Mesothelial cell of epicardium (in vitro differentiated cells): ENCODE results near the gene SAMD9. TPM values are rescaled to one million over a fixed set of nuclear protein-coding genes. Genes with fewer than 3 reads are reported as not detected.

Source experiments
- DNase-seq, 2 experiments: peaks; one replicate each; pipeline ENCODE4 v3.0.0; 2021; ENCODE audit warnings: low spot score in 2 of 2; ENCODE audit not compliant: unreplicated experiment in 2 of 2
- H3K27ac Mint-ChIP-seq: 2 replicates; pipeline ENCODE4 v1.8.0; 2021; ENCODE audit warnings: mixed read lengths
- H3K27me3 Mint-ChIP-seq: 2 replicates; pipeline ENCODE4 v1.8.0; 2021; ENCODE audit warnings: low read depth, mixed read lengths
- H3K36me3 Mint-ChIP-seq: 2 replicates; pipeline ENCODE4 v1.8.0; 2021; ENCODE audit warnings: mixed read lengths
- H3K4me1 Mint-ChIP-seq: 2 replicates; pipeline ENCODE4 v1.8.0; 2021; ENCODE audit warnings: mixed read lengths
- H3K4me3 Mint-ChIP-seq: 2 replicates; pipeline ENCODE4 v1.8.0; 2021; ENCODE audit warnings: mild to moderate bottlenecking, moderate library complexity, mixed read lengths
- H3K9me3 Mint-ChIP-seq: 2 replicates; pipeline ENCODE4 v1.8.0; 2021; ENCODE audit warnings: mixed read lengths
- total RNA-seq: library from RNA; stranded (reverse); gene quantifications from 3 replicates; pipeline ENCODE4 v1.2.1, GENCODE V29; 2021
- TF ChIP-seq, protein P1 (sequence below): fragments of 200-600 bp; sonication (generic); IDR thresholded peaks from one replicate; pipeline ENCODE4 v1.5.0; 2021; ENCODE audit warnings: antibody characterized with exemption; ENCODE audit not compliant: unreplicated experiment

The SAMD9 gene
- total RNA-seq, 1 donor from 2014 or later = 4.5 TPM

DNA sequence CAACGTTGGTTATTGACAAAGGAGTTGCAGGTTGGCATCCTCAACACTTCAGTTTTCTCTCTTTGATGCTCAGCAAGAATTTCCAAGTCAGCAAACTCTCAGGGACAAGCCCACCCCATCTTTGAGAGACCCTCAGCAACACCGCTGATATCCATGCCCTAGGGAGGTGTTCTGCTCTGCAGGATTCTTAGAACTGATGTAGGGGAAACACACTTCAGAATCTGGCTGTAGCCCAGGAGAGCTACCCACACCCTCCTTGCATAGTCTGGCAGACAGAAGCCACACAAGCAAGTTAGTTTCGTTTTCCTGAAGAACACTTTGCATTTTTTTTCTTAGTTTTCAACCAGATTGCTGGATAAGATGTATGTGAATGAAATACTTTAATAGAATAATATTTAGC, 29.6 kb upstream of the SAMD9 start:
- peaks cover 18% of the 10 kb centered on the region for H3K4me1 Mint-ChIP-seq
- peak overlapping the region; percentile 53 for H3K27ac Mint-ChIP-seq
- no peak for DNase-seq
- no peaks in the 10 kb centered on the region for H3K36me3 Mint-ChIP-seq
- no peaks in the 10 kb centered on the region for H3K9me3 Mint-ChIP-seq
- peak overlapping the region; percentile 29 for H3K4me3 Mint-ChIP-seq
- peaks cover 52% of the 10 kb centered on the region for H3K27me3 Mint-ChIP-seq
- TF ChIP-seq, protein P1, sequence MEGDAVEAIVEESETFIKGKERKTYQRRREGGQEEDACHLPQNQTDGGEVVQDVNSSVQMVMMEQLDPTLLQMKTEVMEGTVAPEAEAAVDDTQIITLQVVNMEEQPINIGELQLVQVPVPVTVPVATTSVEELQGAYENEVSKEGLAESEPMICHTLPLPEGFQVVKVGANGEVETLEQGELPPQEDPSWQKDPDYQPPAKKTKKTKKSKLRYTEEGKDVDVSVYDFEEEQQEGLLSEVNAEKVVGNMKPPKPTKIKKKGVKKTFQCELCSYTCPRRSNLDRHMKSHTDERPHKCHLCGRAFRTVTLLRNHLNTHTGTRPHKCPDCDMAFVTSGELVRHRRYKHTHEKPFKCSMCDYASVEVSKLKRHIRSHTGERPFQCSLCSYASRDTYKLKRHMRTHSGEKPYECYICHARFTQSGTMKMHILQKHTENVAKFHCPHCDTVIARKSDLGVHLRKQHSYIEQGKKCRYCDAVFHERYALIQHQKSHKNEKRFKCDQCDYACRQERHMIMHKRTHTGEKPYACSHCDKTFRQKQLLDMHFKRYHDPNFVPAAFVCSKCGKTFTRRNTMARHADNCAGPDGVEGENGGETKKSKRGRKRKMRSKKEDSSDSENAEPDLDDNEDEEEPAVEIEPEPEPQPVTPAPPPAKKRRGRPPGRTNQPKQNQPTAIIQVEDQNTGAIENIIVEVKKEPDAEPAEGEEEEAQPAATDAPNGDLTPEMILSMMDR = no peak

DNA sequence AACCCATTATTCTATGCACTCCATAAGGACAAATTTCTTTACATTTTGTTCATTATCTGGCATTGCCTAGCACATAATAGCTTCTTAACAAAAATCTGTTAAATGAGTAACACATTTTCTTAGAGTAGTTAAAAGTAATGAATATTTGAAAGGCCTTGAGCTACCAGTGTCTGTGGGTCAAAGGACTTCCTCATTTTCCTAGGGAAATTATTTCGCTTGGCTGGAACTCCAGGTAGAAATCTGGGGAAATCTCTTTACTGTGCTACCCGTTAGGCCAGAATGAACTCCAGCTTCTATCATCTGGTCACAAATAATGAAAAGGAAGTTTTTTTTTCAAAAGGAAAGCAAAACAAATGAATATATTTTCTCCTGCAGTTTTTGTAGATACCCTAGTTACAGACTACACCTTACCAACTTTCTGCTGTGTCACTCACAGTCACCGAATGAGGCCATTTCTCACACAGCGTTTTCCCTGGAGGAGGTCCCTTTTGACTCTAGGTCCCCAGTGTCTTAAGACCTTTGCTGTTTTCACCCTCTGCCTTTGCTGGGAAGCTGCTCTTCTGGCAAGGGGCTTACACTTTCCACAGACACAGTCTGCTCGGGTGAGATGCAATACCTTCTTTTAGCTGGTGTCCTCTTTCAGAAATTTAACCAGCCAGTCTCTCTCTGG, 28.8 kb upstream of the SAMD9 start:
- Mint-ChIP-seq H3K9me3 (no peaks in the 10 kb centered on the region), H3K4me3 (no peak overlapping the region), H3K27me3 (peaks cover 47% of the 10 kb centered on the region), H3K27ac (no peak overlapping the region), H3K36me3 (no peaks in the 10 kb centered on the region), H3K4me1 (peaks cover 18% of the 10 kb centered on the region)
- DNase-seq = no peak
- TF ChIP-seq, protein P1 = no peak

DNA sequence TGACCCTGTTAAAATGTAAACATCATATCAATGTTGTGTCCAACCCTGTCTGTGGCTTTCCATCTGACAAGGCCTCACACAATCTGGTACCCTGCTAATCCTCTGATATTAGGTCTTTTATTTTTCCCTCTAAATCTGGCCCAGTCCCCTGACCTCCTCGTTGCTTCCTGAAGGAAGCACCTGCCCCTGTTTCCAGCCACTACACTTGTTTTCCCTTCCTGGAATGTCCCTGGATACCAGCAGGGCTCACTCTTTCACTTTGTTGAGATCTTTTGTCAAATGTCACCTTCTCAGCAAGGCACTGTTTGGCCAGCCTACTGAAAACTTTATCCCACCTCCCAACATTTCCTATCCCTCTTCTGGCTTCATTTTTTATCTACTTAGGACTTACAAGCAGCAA, 28.3 kb upstream of the SAMD9 start:
- H3K9me3 Mint-ChIP-seq = no peaks in the 10 kb centered on the region
- no peak for DNase-seq
- no peak overlapping the region for H3K27ac Mint-ChIP-seq
- no peaks in the 10 kb centered on the region for H3K36me3 Mint-ChIP-seq
- H3K27me3 Mint-ChIP-seq = peaks cover 42% of the 10 kb centered on the region
- TF ChIP-seq, protein P1 = no peak
- H3K4me3 Mint-ChIP-seq = no peak overlapping the region
- peaks cover 18% of the 10 kb centered on the region for H3K4me1 Mint-ChIP-seq

GRCh38 chr7:93145354-93145753, 27.6 kb upstream of the SAMD9 start:
- TF ChIP-seq, protein P1 = no peak
- no peak overlapping the region for H3K27ac Mint-ChIP-seq
- H3K4me3 Mint-ChIP-seq = no peak overlapping the region
- H3K27me3 Mint-ChIP-seq = peaks cover 35% of the 10 kb centered on the region
- DNase-seq = no peak
- no peaks in the 10 kb centered on the region for H3K9me3 Mint-ChIP-seq
- peaks cover 18% of the 10 kb centered on the region for H3K4me1 Mint-ChIP-seq
- H3K36me3 Mint-ChIP-seq = no peaks in the 10 kb centered on the region

DNA sequence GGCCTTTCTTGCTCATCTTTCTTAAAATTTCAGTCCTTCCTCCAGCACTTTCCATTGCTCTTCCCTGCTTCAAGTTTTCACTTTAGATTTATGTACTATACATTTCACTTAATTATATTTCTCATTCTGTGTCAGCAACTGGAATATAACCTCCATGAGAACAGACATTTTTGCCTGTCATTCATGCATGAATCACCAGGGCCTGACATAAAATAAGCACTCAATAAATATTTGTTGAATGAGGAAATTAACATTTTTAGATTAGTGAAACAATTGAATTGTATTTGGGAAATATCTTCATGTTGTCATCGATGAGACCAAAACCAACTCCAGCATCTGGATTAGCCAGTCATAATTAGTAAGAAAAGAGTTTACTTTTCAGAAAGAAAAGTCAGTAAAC, 24.3 kb upstream of the SAMD9 start:
- Mint-ChIP-seq H3K4me1 (peaks cover 5% of the 10 kb centered on the region), H3K36me3 (no peaks in the 10 kb centered on the region), H3K4me3 (no peak overlapping the region), H3K9me3 (no peaks in the 10 kb centered on the region), H3K27me3 (peaks cover 17% of the 10 kb centered on the region), H3K27ac (no peak overlapping the region)
- TF ChIP-seq, protein P1 = no peak
- DNase-seq = no peak
